HG02642 (cell line): ENCODE results near the gene DOCK9.

Experiments
- ATAC-seq: cut with Tn5 transposase; IDR thresholded peaks from one replicate; pipeline ENCODE4 v1.9.1; 2021; ENCODE audit warnings: mild to moderate bottlenecking; ENCODE audit not compliant: unreplicated experiment, poor library complexity

DOCK9 gene

DNA sequence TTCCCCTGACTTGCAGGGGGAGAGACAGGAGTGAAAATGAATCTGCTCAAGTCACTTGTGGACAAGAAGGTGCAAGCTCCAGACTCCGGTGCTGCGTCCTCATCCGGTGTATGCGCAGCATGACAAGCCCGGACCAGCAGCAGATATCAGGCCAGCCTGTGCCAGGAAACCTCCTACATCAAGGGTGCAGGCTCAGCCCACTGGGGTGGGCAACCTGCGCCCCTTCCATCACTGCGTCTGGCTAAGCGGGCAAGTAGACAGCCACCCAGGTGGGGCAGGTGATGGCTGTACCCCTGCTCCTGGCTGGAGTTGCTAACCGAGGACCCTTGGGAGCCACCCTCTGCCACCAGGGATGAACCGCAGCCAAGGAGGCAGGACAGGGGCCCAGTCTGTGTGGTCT, 192.5 kb downstream of the DOCK9 start:
- ATAC-seq = no peak

DNA sequence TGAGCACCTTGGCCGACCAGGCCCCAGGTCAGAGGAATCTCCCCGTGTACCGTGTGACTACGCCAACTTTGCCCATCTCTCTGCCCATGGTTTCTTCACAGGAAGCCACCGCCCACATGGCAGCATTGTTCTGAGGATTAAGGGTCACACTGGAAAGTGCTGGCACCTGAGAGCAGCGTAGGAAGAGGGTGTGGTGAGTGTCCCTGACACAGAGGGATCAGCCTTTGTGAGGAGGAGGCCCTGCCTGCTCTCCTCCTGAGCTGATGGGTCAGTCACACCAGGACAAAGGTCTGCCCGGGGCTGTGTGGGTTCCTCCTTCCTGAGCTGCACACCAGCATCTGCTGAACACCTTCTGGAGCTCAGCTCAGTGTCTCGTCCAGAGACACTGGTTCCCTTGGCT, 193.2 kb downstream of the DOCK9 start:
- ATAC-seq = no peak

DNA sequence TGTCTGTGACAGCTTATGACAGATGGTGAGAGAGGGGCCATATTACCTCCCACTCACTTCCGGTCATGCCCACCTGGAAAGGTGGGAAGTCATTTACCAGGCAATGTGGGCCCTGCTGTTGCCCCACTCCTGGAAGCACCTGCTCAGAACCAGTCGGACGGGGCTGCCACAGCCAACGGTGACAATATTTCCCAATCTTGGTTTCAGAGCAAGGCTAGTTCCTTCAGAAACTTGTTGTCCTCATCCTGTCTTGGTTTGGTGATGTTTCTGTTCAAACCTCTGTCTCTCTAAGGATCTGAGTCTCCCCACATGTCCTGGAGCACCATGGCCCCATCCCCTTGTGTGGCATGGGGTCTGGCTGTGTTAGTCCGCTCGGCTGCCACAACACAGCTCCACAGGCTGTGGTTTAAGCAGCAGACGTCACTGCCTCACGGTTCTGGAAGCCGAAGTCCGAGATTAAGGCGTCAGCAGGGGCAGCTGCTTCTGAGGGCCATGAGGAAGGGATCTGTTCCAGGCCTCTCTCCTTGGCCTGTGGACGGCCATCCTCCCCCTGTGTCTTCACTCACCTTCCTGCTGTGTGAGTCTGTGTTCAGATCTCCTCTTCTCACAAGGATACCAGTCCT, 193.9 kb downstream of the DOCK9 start:
- no peak for ATAC-seq

DNA sequence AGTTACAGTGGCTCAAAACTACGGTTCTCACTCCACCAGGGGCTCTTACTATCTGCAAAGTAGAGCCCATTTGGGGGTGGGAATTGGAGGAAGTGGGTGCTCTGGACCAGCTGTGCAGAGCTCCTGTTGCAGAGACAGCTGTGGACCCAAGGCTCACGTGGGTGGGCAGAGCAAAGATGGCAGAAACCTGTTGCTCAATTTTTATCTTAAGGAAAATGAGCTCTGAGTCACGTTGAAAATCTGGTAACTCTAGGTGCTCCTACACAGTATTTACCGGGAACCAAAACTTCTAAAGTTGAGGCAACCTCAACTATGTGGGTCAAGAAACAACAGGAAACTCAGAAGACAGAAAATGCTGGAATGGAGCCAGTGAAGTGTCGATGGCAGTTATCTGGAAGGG, 195.2 kb downstream of the DOCK9 start:
- ATAC-seq = no peak

DNA sequence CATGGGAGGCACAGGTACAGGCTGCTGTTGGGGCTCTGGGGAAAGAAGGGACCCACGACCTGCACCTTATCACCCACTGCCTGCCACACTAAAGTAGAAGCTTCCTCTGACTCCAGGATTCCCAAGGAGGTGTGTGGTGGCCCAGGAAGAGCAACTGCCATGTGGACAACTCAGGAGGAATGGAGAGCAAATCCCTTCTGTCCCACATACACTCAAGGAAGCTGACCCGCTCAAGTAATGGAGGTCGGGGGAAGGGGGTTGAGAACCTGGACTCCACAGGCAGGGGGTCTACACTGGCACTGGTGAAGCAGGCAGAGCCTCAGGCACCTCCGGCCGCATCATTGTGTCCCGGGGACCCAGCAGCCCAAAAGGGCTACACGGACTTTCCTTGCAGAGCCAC, 196.0 kb downstream of the DOCK9 start:
- no peak for ATAC-seq

DNA sequence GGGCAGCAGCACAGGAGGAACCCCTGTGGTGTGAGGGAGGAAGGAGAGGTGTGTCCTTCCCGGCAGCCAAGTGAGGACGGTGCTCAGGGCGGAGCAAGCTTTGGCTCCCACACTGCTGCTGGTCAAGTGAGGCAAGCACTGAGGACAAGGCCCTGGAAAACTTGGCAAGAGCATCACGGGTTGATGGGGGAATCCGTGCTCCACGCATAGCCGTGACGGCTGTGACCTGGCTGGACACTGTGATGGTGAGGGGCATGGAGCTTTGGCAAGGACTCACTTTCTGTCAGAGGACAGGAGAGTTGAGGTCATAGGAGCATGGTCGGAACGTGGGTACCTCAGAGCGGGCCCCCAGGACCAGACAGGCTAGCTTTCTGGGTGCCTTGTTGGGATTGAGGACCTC, 196.4 kb downstream of the DOCK9 start:
- ATAC-seq = no peak

DNA sequence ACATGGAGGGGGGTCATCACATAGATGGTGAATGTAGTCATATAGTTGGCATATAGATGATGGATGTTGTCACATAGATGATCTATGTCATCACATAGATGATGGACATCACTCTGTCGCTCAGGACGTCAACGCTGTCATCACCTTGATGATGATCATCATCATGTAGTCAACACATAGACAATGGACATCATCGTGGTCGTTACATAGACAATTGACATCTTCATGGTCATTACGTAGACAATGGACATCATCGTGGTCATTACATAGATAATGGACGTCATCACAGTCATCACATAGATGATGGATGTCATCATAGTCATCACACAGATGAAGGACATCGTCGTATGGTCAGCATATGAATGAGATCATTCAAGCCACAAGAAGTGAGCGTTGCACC, 196.8 kb downstream of the DOCK9 start:
- ATAC-seq = no peak

DNA sequence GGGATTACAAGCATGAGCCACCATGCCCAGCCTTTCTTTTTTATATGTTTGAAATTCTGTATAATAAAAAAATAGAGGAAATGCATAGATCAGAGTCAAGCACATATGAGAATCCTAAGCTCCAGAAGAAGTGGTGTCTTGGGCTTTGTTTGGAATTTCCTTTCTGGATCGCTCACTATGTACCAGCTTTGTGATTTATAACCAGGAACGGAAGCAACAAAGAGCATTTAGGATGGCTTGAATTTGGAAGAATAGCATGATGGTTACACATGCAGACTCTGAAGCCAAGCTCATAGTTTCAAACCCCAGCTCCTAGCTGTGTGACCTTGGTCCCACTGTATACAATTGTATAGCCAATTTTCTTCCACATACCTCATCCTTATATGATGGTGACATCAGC, 197.4 kb downstream of the DOCK9 start:
- no peak for ATAC-seq

DNA sequence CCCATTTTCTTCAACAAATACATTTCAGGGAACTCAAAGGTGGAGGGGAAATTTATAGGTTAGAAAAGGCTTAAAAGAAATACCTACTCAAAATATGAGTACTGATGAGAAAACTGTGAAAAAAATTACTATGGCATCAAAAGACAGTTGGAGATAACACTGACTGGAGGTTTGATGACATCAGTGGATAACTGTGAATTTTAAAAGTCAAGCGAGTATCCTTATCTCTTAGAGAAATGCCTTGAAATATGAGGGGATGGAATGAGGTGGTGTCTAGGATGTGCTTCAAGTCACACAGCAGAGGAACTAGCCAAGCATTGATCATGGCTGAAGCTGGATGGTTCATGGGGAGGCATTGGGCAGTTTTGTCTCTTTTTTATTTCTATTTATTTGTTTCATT, 198.2 kb downstream of the DOCK9 start:
- ATAC-seq = no peak

DNA sequence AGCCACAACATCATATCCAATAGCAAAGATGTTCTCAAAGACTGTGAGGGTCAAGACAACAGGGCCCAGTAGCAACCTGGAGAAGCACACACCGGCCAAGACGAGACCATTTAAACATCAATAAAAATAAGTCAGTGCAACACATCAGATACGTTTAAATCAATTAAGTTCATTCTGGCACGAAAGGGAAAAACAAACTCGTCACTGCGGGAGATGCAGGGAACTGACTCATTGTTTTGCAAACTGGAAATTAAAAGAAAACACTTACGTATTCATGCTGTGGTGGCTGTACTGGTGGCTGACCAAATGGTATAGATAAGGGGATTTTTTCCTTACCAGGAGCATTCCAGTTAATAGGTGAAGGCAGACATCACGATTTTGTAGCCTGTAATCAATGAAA, 199.1 kb downstream of the DOCK9 start:
- no peak for ATAC-seq

DNA sequence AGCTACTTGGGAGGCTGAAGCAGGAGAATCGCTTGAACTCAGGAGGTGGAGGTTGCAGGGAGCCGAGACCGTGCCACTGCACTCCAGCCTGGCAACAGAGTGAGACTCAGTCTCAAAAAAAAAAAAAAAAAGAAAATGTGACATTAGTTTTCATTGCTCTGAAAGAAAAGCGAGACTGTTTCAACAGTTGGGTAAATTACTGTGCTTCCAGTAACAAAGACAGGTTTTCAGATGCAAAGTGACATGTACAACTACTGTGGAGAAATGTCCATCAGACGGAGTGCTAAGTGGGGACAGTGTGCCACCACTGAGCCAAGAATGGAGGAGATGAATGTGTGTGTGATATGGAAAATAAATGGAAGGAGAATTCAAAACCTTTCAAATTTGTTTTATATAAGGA, 201.2 kb downstream of the DOCK9 start:
- no peak for ATAC-seq

DNA sequence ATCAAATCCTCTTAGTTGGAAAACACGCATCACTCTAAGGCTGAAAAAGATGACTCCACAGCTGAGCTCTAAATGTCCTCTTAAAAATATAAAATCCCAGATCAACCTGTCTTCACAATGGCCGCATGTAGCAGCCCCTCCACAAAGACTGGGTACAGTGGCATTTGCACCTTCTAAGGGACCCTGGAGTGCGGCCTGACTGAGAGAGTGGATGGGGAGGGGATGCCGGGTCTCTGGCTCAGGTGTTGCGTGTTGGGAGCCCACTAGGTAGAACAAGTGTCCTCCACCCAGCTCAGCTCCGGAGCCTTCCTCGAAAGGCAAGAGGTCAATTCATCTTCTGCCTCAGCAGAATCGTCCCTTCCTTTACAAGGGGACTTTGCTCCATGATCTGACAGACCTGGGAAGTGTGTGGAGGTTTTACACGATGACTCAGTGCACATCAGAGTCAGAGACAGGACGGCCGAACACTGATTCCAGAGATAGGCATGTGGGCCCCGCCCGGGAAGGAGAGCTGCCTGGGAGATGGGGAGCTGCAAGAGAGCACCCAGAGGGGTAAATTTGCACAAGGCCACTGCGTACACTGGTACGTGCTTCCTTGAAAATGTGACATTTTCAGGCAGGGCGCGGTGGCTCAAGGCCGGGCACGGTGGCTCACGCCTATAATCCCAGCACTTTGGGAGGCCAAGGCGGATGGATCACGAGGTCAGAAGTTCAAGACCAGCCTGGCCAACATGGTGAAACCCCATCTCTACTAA, 201.8 kb downstream of the DOCK9 start:
- no peak for ATAC-seq

DNA sequence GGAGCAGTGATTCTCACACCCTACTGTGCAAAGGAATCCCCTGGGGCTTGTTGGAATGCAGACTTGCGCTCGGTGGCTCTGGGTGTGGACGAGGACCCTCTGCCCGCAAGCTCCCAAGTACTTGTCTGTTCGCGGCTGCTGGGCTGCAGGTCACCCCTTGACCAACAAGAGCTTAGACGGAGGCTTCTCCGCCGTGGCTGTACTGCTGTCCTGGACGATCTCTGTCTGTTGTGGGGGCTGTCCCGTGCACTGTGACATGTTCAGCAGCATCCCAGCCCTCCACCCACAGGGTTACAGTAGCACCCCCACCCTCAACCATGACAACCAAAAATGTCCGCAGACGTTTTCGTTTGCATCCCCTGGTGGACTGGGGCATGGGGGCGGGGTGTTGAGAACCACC, 202.5 kb downstream of the DOCK9 start:
- no peak for ATAC-seq

DNA sequence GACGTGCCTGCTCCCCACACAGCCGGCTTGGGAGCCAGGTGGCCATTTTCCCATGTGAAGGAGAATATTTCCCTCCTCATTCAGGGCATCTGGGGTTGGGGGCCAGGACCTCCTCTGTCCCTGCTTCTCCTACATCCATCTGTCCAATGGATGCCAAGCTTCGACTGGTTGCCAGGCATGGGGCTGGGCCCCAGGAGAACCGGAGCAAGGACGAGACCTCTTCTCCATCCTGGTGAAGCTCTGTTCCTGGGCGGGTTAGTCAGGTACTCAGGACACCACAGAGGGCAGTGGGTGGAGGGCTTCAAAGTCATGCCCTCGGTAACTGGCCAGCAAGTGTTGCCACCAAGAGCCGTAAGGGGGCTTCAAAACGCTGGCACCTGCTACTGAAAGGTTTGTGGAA, 203.1 kb downstream of the DOCK9 start:
- ATAC-seq = no peak

DNA sequence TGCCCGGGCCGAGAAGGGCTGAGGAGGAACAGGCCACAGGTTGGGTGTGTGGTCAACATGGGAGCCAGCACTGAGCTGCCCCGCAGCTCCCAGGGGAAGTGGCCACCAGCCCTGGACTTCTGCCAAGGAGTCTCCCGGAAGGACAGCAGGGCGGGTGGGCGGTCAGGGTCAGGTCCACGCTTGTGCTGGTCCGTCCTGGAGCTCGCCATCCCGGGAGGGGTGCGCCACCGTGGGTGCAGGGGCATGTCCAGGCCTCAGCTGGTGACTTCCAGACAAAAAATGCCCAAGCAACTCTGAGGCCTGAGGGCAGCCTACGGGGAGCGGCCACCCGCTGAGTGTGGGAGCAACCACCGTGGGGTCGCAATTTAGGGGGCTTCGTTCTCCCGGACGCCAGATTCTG, 203.9 kb downstream of the DOCK9 start:
- ATAC-seq = no peak

DNA sequence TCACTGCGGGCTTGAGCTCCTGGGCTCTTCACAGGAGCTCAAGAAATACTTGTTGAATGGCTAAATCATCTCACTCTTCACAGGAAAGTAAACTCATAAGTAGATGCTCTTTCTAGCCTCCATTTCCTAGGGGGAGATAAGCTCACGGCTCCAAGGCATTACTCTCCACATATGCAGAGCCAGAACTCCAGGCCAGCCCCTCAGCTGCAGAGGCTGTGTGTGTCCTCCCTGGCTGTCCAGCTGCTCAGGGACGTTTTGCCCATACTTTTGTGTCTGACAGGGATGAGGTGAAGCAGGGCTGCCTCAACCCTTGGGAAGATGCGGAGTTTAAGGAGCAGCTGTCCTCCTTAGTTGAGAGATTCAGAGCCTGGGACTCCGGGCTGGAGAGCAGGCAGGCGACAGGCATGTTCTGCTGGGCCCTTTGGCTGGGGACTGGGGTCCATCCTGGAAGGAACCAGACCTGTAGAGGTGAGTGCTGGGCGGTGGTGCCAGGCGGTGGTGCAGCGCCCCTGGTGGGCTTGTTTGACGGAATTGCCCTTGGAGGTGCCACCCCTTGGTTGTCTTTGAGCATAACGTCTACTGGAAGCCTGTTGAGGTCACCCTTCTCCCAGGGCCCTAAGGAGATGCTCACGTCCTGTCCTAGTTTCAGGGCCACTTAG, 204.9 kb downstream of the DOCK9 start:
- no peak for ATAC-seq

DNA sequence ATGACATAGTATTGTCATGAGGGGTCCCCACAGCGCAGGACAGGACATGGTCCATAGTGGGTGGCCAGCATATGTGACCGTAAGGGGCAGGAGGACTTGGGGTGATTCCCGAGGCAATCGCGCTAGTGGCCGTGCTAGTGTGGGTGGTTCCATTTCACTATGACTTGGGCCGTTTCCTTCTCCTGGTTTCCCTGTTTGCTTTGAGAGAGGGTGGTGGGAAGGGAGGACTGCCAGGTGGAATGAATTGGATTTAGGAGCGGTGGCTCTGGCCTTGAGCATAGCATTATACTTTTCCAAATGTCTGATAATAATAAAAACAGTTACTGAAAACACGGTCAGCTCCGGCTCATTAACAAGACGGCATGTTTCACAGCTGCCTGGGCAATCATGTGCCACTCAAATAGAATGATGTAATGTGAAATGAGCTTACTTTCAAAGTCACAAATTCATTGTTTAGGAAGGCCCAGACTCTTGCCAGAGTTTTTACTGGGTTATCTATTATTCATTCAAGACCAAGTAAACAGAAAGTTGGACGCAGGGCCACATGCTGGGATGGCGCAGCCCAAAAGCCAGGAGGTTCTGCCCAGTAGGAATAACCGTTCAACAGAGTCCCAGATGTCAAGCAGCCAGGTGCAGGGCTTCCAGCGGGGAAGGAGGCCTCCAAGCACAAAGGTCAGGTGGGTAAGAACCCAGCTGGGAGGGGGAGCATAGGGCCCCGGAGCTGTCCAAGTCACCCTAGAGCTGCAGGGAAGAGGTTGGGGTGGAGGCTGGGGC, 205.8 kb downstream of the DOCK9 start:
- no peak for ATAC-seq

DNA sequence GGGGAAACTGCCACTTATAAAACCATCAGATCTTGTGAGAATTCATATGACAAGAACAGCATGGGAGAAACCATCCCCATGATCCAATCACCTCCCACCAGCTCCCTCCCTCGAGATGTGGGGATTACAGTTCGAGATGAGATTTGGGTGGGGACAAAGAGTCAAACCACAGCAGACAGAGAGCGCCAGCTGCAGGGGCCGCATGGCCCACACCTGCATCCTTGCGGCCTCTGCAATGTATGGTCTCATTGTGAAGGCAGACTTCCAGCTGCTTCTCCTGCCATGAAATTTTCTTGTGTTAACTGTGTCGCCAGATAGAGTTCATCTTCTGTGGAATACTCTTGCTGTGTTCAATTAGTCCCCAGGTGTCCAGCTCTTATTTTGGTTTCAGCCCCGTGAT, 208.1 kb downstream of the DOCK9 start:
- no peak for ATAC-seq

DNA sequence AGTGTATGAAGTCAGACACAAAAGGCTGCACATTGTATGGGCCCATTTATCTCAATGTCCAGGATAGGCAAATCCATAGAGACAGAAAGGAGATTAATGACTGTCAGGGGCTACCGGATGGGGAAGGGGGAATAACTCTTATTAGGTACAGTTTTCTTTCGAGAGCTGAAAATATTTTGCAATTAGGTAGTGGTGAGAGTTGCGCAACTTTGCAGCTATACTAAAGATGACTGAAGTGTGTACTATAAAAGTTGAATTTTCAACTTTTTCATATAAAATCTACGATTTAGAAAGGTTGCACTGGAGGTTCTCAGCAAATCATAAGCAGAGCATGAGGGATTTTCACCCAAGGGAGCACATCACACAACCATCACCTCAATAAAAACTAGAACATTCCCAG, 209.3 kb downstream of the DOCK9 start:
- ATAC-seq = no peak

DNA sequence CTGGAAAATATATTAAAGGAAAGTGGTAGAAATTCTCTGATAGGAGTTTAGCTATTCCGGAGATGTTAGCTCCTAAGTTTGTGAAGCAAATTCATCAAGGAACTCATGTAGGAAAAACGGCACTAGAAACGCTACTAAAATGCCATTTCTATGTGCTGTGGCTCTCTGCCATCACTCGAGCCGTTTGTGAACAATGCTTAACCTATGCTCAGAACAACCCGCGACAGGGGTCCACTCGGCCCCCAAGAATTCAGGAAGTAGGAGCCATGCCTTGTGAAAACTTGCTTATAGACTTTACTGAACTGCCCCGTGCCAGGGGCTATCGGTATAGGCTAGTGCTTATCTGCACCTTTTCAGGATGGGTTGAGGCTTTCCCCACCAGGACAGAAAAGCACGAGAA, 211.2 kb downstream of the DOCK9 start:
- ATAC-seq = no peak

DNA sequence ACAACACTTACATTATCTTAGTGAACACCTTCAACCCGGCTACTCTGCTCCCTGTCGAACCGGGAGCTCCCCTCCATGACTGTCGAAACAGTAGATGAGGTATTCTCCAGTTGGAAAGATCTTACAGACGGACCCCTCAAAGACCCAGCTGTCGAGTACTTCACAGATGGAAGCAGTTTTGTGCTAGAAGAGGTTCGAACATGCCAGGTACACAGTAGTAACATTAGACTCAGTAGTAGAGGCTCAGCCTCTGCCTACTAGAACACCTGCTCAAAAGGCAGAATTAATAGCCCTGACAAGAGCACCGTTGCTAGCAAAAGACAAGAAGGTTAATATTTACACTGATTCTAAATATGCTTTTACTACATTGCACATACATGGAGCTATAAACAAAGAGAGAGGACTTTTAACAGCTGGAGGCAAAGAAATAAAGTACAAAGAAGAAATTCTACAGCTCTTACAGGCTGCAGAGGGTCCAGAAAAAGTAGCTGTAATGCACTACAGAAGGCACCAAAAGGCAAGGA, 211.8 kb downstream of the DOCK9 start:
- no peak for ATAC-seq
